ENCODE measurements around the gene BAZ1A. TPM values are rescaled to one million over a fixed set of nuclear protein-coding genes. Genes with fewer than 3 reads are reported as not detected.

The BAZ1A gene
- polyA plus RNA-seq, 2 of the 4 experiments (the other 2 are of a cell fraction) = 32.9 to 38.2 TPM

- no peaks in the 10 kb centered on the region for H3K9me3 ChIP-seq
- no peak for FAIRE-seq
- H3K27ac ChIP-seq = no peak overlapping the region
- TF ChIP-seq, protein P1, sequence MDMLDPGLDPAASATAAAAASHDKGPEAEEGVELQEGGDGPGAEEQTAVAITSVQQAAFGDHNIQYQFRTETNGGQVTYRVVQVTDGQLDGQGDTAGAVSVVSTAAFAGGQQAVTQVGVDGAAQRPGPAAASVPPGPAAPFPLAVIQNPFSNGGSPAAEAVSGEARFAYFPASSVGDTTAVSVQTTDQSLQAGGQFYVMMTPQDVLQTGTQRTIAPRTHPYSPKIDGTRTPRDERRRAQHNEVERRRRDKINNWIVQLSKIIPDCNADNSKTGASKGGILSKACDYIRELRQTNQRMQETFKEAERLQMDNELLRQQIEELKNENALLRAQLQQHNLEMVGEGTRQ (IDR thresholded peaks at IDR 0.05) = no peak
- TF ChIP-seq RARB (CRISPR knock-in tag; IDR thresholded peaks at IDR 0.05) (no peak), HOXB5 (CRISPR knock-in tag; IDR thresholded peaks at IDR 0.05) (no peak), ZNF302 (CRISPR knock-in tag; IDR thresholded peaks at IDR 0.05) (no peak), RFX5 (IDR thresholded peaks at IDR 0.05) (no peak)
- CTCF ChIA-PET = interaction anchor here (0.8 kb wide), 1 partner anchor 14 kb away, joined by 3 read pairs; no protein-coding TSS in a partner anchor
- 0 out of 3 replicates have a peak, but pooled peaks cover 4% of the 10 kb centered on the region for H3K4me1 ChIP-seq
- WGBS (ENCODE audit: missing lambda C conversion rate) = 100% methylated on average over 1 of the region's 1 CpG
- POLR2A ChIA-PET = no interaction called here
- ATAC-seq = no peak
- H3K4me2 ChIP-seq = no peak overlapping the region
- H3K4me3 ChIP-seq = no peak overlapping the region
- DNase-seq (ENCODE audit: low read depth in 1 of 2, low spot score in 1 of 2) = no peak
Measured at GRCh38 chr14:34863844-34864243, 11.3 kb downstream of the BAZ1A start.

DNA sequence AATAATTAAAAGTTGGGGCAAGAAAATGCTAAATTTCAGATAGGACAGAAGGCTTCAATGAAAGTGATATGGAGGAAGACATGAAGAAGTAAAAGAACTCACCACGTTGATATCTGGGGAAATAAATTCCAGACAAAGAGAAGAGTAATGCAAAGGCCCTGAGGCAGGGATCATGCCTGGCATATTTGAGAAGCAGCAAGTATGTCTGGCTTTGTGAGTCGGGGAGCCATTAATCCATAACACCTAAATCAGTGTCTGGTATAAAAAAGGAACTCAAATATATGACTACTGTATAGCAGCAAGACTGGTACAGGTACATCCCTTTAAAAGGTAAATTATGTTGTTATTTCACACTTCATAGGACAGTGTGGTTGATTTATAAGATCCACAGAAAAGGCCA is 16.4 kb downstream of the BAZ1A start:
- no peak for ATAC-seq
- Histone ChIP-seq H3K4me2 (no peak overlapping the region), H3K9me3 (no peaks in the 10 kb centered on the region), H3K4me3 (no peak overlapping the region), H3K27ac (no peak overlapping the region), H3K4me1 (no peaks in the 10 kb centered on the region)
- no peak for TF ChIP-seq HMGXB4 (CRISPR knock-in tag; IDR thresholded peaks at IDR 0.05; ENCODE audit: borderline replicate concordance)
- TF ChIP-seq CTCF (IDR thresholded peaks at IDR 0.05) = no peak
- TF ChIP-seq HEYL (CRISPR knock-in tag; IDR thresholded peaks at IDR 0.05) = no peak
- no peak for TF ChIP-seq NPAS2 (CRISPR knock-in tag; IDR thresholded peaks at IDR 0.05; ENCODE audit: borderline replicate concordance)
- no peak for TF ChIP-seq ZC3H11A (IDR thresholded peaks at IDR 0.05)
- no peak for TF ChIP-seq ESRRA (IDR thresholded peaks at IDR 0.05; ENCODE audit: borderline replicate concordance, low read length)
- TF ChIP-seq MAFK (IDR thresholded peaks at IDR 0.05; ENCODE audit: partially characterized antibody) = no peak
- no peak for TF ChIP-seq ZSCAN20 (CRISPR knock-in tag; IDR thresholded peaks at IDR 0.05)
- CTCF ChIA-PET = interaction anchor here (0.8 kb wide), 1 partner anchor 12 kb away, joined by 3 read pairs; no protein-coding TSS in a partner anchor
- WGBS (ENCODE audit: missing lambda C conversion rate) = 74% methylated on average over 2 of the region's 2 CpGs
- DNase-seq (ENCODE audit: low read depth in 1 of 2, low spot score in 1 of 2) = no peak
- FAIRE-seq = no peak
- POLR2A ChIA-PET = interaction anchor here (1.2 kb wide), 1 partner anchor 14 kb away, joined by 3 read pairs; no protein-coding TSS in a partner anchor

DNA sequence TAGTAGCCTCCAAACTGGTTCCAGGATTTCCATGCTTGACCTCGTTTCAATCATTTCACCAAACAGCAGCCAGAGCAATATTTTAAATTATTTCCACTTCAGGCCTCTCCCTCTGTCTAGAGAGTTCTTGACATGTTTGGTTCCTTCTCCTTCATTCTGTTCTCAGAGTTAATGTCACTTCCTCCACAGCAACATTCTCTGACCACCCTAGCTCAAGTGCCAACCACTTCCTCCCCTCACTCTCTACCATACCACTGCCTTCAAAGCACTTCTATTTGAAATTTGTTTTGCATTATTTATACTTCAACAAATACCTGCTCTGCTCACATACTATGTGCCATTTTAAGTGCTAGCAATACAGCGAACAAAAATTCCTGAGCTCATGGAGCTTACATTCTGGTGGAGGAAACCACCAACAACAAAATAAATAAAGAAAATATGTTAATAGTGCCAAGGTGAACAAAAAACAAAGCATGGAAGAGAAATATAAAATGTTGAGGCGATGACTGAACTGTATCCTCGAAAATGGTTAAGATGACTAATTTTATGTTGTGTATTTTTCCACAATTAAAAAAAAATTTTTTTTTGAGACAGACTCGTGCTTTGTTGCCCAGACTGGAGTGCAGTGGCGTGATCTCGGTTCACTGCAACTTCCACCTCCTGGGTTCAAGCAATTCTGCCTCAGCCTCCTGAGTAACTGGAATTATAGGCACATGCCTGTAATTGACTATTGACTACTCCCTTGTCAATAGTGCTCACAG is 17.3 kb downstream of the BAZ1A start:
- no peak overlapping the region for H3K4me2 ChIP-seq
- no peak for DNase-seq (ENCODE audit: low read depth in 1 of 2, low spot score in 1 of 2)
- FAIRE-seq = no peak
- no peak overlapping the region for H3K4me3 ChIP-seq
- ChIA-PET POLR2A (no interaction called here), CTCF (interaction anchor here (0.8 kb wide), 1 partner anchor 13 kb away, joined by 3 read pairs; no protein-coding TSS in a partner anchor)
- WGBS (ENCODE audit: missing lambda C conversion rate) = 80% methylated on average over 7 of the region's 7 CpGs
- no peaks in the 10 kb centered on the region for H3K4me1 ChIP-seq
- H3K27ac ChIP-seq = no peak overlapping the region
- ATAC-seq = no peak
- no peaks in the 10 kb centered on the region for H3K9me3 ChIP-seq
- TF ChIP-seq NPAS2 (CRISPR knock-in tag; IDR thresholded peaks at IDR 0.05; ENCODE audit: borderline replicate concordance) (no peak), HMGXB4 (CRISPR knock-in tag; IDR thresholded peaks at IDR 0.05; ENCODE audit: borderline replicate concordance) (no peak), CTCF (IDR thresholded peaks at IDR 0.05) (no peak), RCOR1 (IDR thresholded peaks at IDR 0.05; ENCODE audit: low read depth, low read length) (no peak), FOSL2 (IDR thresholded peaks at IDR 0.05) (no peak), FOSL2 (CRISPR knock-in tag; IDR thresholded peaks at IDR 0.05) (no peak), CHD4 (IDR thresholded peaks at IDR 0.05; ENCODE audit: borderline replicate concordance) (no peak), RFX5 (IDR thresholded peaks at IDR 0.05) (no peak), CBX2 (IDR thresholded peaks at IDR 0.05; ENCODE audit: borderline replicate concordance, low read depth) (no peak), ZFP36 (IDR thresholded peaks at IDR 0.05; ENCODE audit: borderline replicate concordance, partially characterized antibody) (no peak), HOXB5 (CRISPR knock-in tag; IDR thresholded peaks at IDR 0.05) (no peak), SREBF2 (IDR thresholded peaks at IDR 0.05) (no peak), ZC3H11A (IDR thresholded peaks at IDR 0.05) (no peak)
- TF ChIP-seq, protein P2, sequence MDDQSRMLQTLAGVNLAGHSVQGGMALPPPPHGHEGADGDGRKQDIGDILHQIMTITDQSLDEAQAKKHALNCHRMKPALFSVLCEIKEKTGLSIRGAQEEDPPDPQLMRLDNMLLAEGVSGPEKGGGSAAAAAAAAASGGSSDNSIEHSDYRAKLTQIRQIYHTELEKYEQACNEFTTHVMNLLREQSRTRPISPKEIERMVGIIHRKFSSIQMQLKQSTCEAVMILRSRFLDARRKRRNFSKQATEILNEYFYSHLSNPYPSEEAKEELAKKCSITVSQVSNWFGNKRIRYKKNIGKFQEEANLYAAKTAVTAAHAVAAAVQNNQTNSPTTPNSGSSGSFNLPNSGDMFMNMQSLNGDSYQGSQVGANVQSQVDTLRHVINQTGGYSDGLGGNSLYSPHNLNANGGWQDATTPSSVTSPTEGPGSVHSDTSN (IDR thresholded peaks at IDR 0.05) = no peak
